NB4 (cell line): ENCODE results near the gene ASCC1.

Experiments
- CTCF ChIP-seq: IDR thresholded peaks from one replicate; pipeline ENCODE4 v1.5.1; 2012; ENCODE audit warnings: low read depth, low read length
- MAX ChIP-seq: IDR thresholded peaks from 2 replicates; pipeline ENCODE4 v1.6.1; 2011; ENCODE audit warnings: low read depth, low read length
- MYC ChIP-seq: IDR thresholded peaks from 2 replicates; pipeline ENCODE4 v1.6.1; 2011; ENCODE audit warnings: low read depth, low read length
- POLR2A ChIP-seq: IDR thresholded peaks from 2 replicates; pipeline ENCODE4 v1.6.1; 2011; ENCODE audit warnings: mild to moderate bottlenecking; ENCODE audit not compliant: insufficient read length; ENCODE audit errors: extremely low read depth

GRCh38 chr10:72250666-72251065 is 34.6 kb upstream of the ASCC1 start:
- no peak for TF ChIP-seq CTCF
- no peak for TF ChIP-seq POLR2A
- TF ChIP-seq MYC, result no peak
- TF ChIP-seq MAX, result no peak
